WTC11 (cell line): ENCODE data around the gene NET1. TPM values are rescaled to one million over a fixed set of nuclear protein-coding genes. Genes with fewer than 3 reads are reported as not detected.

Experiments used
- ATAC-seq: fragments of 200-7000 bp; cut with Tn5 transposase; 2 replicates; pipeline ENCODE4 v1.10.0; 2021; ENCODE audit warnings: mild to moderate bottlenecking, moderate library complexity
- CTCF ChIA-PET: fragments of 300-600 bp; sonication (Branson Sonifier 250); formaldehyde crosslinking; loops from one replicate; lab custom pipeline; 2021; ENCODE audit warnings: antibody characterized with exemption; lab: Charles Lee
- POLR2A ChIA-PET: fragments of 350-600 bp; sonication (Branson Sonifier 250); formaldehyde crosslinking; loops from one replicate; lab custom pipeline; 2021; ENCODE audit warnings: antibody characterized with exemption; lab: Charles Lee
- DNase-seq: peaks from one replicate; pipeline ENCODE4 v3.0.0; 2021; ENCODE audit warnings: low spot score
- H3K27ac Mint-ChIP-seq: 2 replicates; pipeline ENCODE4 v1.8.0; 2021; ENCODE audit warnings: mixed read lengths
- H3K27me3 Mint-ChIP-seq: 2 replicates; pipeline ENCODE4 v1.8.0; 2021; ENCODE audit warnings: low read depth, mild to moderate bottlenecking, moderate library complexity, mixed read lengths
- H3K36me3 Mint-ChIP-seq: 2 replicates; pipeline ENCODE4 v1.8.0; 2021; ENCODE audit warnings: mixed read lengths
- H3K4me1 Mint-ChIP-seq: 2 replicates; pipeline ENCODE4 v1.8.0; 2022; ENCODE audit warnings: mixed read lengths
- H3K4me3 Mint-ChIP-seq: 2 replicates; pipeline ENCODE4 v1.8.0; 2021; ENCODE audit warnings: mild to moderate bottlenecking, moderate library complexity, mixed read lengths
- H3K9me3 Mint-ChIP-seq: 2 replicates; pipeline ENCODE4 v1.8.0; 2021; ENCODE audit warnings: mixed read lengths
- AR ChIP-seq: fragments of 250-450 bp; sonication (Bioruptor Pico); IDR thresholded peaks from 2 replicates; pipeline ENCODE4 v1.9.0; 2021; ENCODE audit warnings: mild to moderate bottlenecking
- ARID4B ChIP-seq: sonication (generic); formaldehyde crosslinking; IDR thresholded peaks from 2 replicates; pipeline ENCODE4 v1.8.0; 2023; ENCODE audit warnings: missing genetic modification reagents, mild to moderate bottlenecking, borderline replicate concordance
- ATF6 ChIP-seq: sonication (generic); formaldehyde crosslinking; IDR thresholded peaks from 2 replicates; pipeline ENCODE4 v1.8.1; 2023; ENCODE audit warnings: mild to moderate bottlenecking, missing genetic modification reagents
- CBFB ChIP-seq: sonication (generic); formaldehyde crosslinking; IDR thresholded peaks from 2 replicates; pipeline ENCODE4 v1.8.1; 2022; ENCODE audit warnings: mild to moderate bottlenecking, low read depth, missing genetic modification reagents
- ELF4 ChIP-seq: sonication (generic); formaldehyde crosslinking; IDR thresholded peaks from 2 replicates; pipeline ENCODE4 v1.8.1; 2022; ENCODE audit warnings: low read depth, mild to moderate bottlenecking, moderate library complexity, missing genetic modification reagents
- ERG ChIP-seq: fragments of 250-450 bp; sonication (Bioruptor Pico); IDR thresholded peaks from 2 replicates; pipeline ENCODE4 v1.8.0; 2021; ENCODE audit warnings: mild to moderate bottlenecking
- FOXK1 ChIP-seq: sonication (generic); formaldehyde crosslinking; IDR thresholded peaks from 2 replicates; pipeline ENCODE4 v1.8.0; 2022; ENCODE audit warnings: mild to moderate bottlenecking, moderate library complexity, missing genetic modification reagents
- HMGXB4 ChIP-seq: sonication (generic); formaldehyde crosslinking; IDR thresholded peaks from 2 replicates; pipeline ENCODE4 v1.8.1; 2023; ENCODE audit warnings: mild to moderate bottlenecking, moderate library complexity, missing genetic modification reagents
- IRF2 ChIP-seq: sonication (generic); formaldehyde crosslinking; IDR thresholded peaks from 2 replicates; pipeline ENCODE4 v1.8.0; 2022; ENCODE audit warnings: low read depth, missing genetic modification reagents, borderline replicate concordance
- JUN ChIP-seq: sonication (generic); formaldehyde crosslinking; IDR thresholded peaks from 2 replicates; pipeline ENCODE4 v1.8.0; 2023; ENCODE audit warnings: mild to moderate bottlenecking, missing genetic modification reagents
- MYBL2 ChIP-seq: sonication (generic); formaldehyde crosslinking; IDR thresholded peaks from 2 replicates; pipeline ENCODE4 v1.8.1; 2023; ENCODE audit warnings: mild to moderate bottlenecking, moderate library complexity, missing genetic modification reagents
- NFATC4 ChIP-seq: fragments of 250-450 bp; sonication (Bioruptor Pico); IDR thresholded peaks from 2 replicates; pipeline ENCODE4 v1.9.0; 2021; ENCODE audit warnings: mild to moderate bottlenecking
- NFE2L1 ChIP-seq: sonication (generic); formaldehyde crosslinking; IDR thresholded peaks from 2 replicates; pipeline ENCODE4 v1.8.1; 2023; ENCODE audit warnings: missing genetic modification reagents
- SOX15 ChIP-seq: fragments of 250-450 bp; sonication (Bioruptor Pico); IDR thresholded peaks from 2 replicates; pipeline ENCODE4 v1.9.0; 2021; ENCODE audit warnings: mild to moderate bottlenecking
- USF1 ChIP-seq: sonication (generic); formaldehyde crosslinking; IDR thresholded peaks from 2 replicates; pipeline ENCODE4 v1.8.0; 2022; ENCODE audit warnings: mild to moderate bottlenecking, missing genetic modification reagents
- USF2 ChIP-seq: sonication (generic); formaldehyde crosslinking; IDR thresholded peaks from 2 replicates; pipeline ENCODE4 v1.8.1; 2023; ENCODE audit warnings: mild to moderate bottlenecking, missing genetic modification reagents, moderate library complexity
- ZBTB21 ChIP-seq: sonication (generic); formaldehyde crosslinking; IDR thresholded peaks from 2 replicates; pipeline ENCODE4 v1.8.1; 2023; ENCODE audit warnings: mild to moderate bottlenecking, missing genetic modification reagents, borderline replicate concordance
- ZNF121 ChIP-seq: sonication (generic); formaldehyde crosslinking; IDR thresholded peaks from 2 replicates; pipeline ENCODE4 v1.8.0; 2023; ENCODE audit warnings: missing genetic modification reagents
- ZNF138 ChIP-seq: sonication (generic); formaldehyde crosslinking; conservative IDR thresholded peaks from 2 replicates; pipeline ENCODE4 v1.8.1; 2022; ENCODE audit warnings: mild to moderate bottlenecking, moderate library complexity, missing genetic modification reagents
- ZNF219 ChIP-seq: sonication (generic); formaldehyde crosslinking; IDR thresholded peaks from 2 replicates; pipeline ENCODE4 v1.8.0; 2023; ENCODE audit warnings: missing genetic modification reagents, mild to moderate bottlenecking, borderline replicate concordance
- total RNA-seq: library from RNA; stranded (reverse); gene quantifications from 3 replicates; pipeline ENCODE4 v1.2.3, GENCODE V29; 2021

Gene NET1
- total RNA-seq, 1 experiment from 2014 or later, result 85.4 TPM

- TF ChIP-seq ERG (CRISPR knock-in tag), result no peak
- TF ChIP-seq IRF2 (CRISPR knock-in tag), result no peak
- no peak for TF ChIP-seq CBFB
- TF ChIP-seq MYBL2, result no peak
- no peak for TF ChIP-seq ELF4
- TF ChIP-seq ZNF121, result no peak
- no peak for TF ChIP-seq ZBTB21 (CRISPR knock-in tag)
- no peak for TF ChIP-seq NFE2L1 (CRISPR knock-in tag)
- TF ChIP-seq NFATC4 (CRISPR knock-in tag), result no peak
- no peak for TF ChIP-seq AR (CRISPR knock-in tag)
- TF ChIP-seq ARID4B (CRISPR knock-in tag), result no peak
- TF ChIP-seq SOX15, result no peak
- no peak for TF ChIP-seq USF1 (CRISPR knock-in tag)
- no peak for TF ChIP-seq USF2
- no peak for TF ChIP-seq ATF6 (CRISPR knock-in tag)
- TF ChIP-seq ZNF138, result no peak
- TF ChIP-seq JUN, result no peak
- no peak for TF ChIP-seq ZNF219 (CRISPR knock-in tag)
- TF ChIP-seq HMGXB4 (CRISPR knock-in tag), result no peak
- TF ChIP-seq FOXK1 (CRISPR knock-in tag), result no peak
- Mint-ChIP-seq H3K4me1 (peaks cover 14% of the 10 kb centered on the region), H3K36me3 (no peaks in the 10 kb centered on the region), H3K9me3 (no peaks in the 10 kb centered on the region), H3K4me3 (no peak within 1 kb of the TSS), H3K27ac (no peak within 1 kb of the TSS), H3K27me3 (no peaks in the 10 kb centered on the region)
- DNase-seq (no peak), ATAC-seq (no peak)
- ChIA-PET POLR2A (no interaction called here), CTCF (interaction anchor here (1.6 kb wide), 2 partner anchors 123 to 130 kb away, joined by 5 to 8 read pairs; no protein-coding TSS in a partner anchor)
These were observed 87.3 kb downstream of the NET1 start, which contains the start of gene CALML5 for GRCh38 chr10:5499493-5500140. CALML5 (minus strand) TSS chr10:5499570; CDS start chr10:5499438, 132 bp downstream.
